ENCODE measurements around the gene ZEB1. TPM values are rescaled to one million over a fixed set of nuclear protein-coding genes. Genes with fewer than 3 reads are reported as not detected.

ZEB1 gene
- total and polyA plus RNA-seq, 2 donors from 2014 or later, result 5.5 to 43.0 TPM

GRCh38 chr10:31458974-31459373 lies 140.0 kb downstream of the ZEB1 start:
- intact Hi-C loops (cut with DNase I), result no loop called here
- H3K9me3 ChIP-seq (ENCODE audit: control insufficient read depth in 2 of 3, insufficient read depth in 1 of 3, low read length in 3 of 3), result peaks cover 0 to 6% (median 2%) of the 10 kb centered on the region in 3 donors

GRCh38 chr10:31460242-31460641 lies 141.2 kb downstream of the ZEB1 start:
- no peaks in the 10 kb centered on the region for H3K27me3 ChIP-seq (ENCODE audit: control insufficient read depth, insufficient read depth, low read length)
- intact Hi-C loops (cut with DNase I), result no loop called here
- TF ChIP-seq CTCF (IDR thresholded peaks at IDR 0.05; ENCODE audit: borderline replicate concordance, extremely low read depth, insufficient read depth), result no peak
- H3K27ac ChIP-seq (ENCODE audit: low read depth in 2 of 2, low read length in 2 of 2), result no peak overlapping the region
- H3K4me1 ChIP-seq (ENCODE audit: control insufficient read depth in 2 of 3, insufficient read depth in 2 of 3, low read depth in 1 of 3, low read length in 3 of 3), result peaks cover 0 to 2% (median 0%) of the 10 kb centered on the region in 3 donors
- peaks cover 0 to 14% (median 2%) of the 10 kb centered on the region in 3 donors for H3K9me3 ChIP-seq (ENCODE audit: control insufficient read depth in 2 of 3, insufficient read depth in 1 of 3, low read length in 3 of 3)
- no peak for DNase-seq
- H3K9ac ChIP-seq (ENCODE audit: low read length in 3 of 3), result no peak overlapping the region
- H3K4me3 ChIP-seq (ENCODE audit: low read length in 3 of 3), result no peak overlapping the region
- FAIRE-seq, result peak; percentile 42
- no peaks in the 10 kb centered on the region for H3K36me3 ChIP-seq (ENCODE audit: control insufficient read depth in 2 of 3, insufficient read depth in 3 of 3, low read length in 3 of 3)

More at GRCh38 chr10:31458974-31459373, 140.0 kb downstream of the ZEB1 start:
- DNase-seq (no peak), FAIRE-seq (no peak)
- Histone ChIP-seq H3K36me3 (ENCODE audit: control insufficient read depth in 2 of 3, insufficient read depth in 3 of 3, low read length in 3 of 3) (no peaks in the 10 kb centered on the region), H3K4me1 (ENCODE audit: control insufficient read depth in 2 of 3, insufficient read depth in 2 of 3, low read depth in 1 of 3, low read length in 3 of 3) (peaks cover 0 to 2% (median 0%) of the 10 kb centered on the region in 3 donors), H3K9ac (ENCODE audit: low read length in 3 of 3) (no peak overlapping the region), H3K27me3 (ENCODE audit: control insufficient read depth, insufficient read depth, low read length) (no peaks in the 10 kb centered on the region), H3K27ac (ENCODE audit: low read depth in 2 of 2, low read length in 2 of 2) (no peak overlapping the region), H3K4me3 (ENCODE audit: low read length in 3 of 3) (no peak overlapping the region)
- TF ChIP-seq CTCF (IDR thresholded peaks at IDR 0.05; ENCODE audit: borderline replicate concordance, extremely low read depth, insufficient read depth), result no peak

DNA sequence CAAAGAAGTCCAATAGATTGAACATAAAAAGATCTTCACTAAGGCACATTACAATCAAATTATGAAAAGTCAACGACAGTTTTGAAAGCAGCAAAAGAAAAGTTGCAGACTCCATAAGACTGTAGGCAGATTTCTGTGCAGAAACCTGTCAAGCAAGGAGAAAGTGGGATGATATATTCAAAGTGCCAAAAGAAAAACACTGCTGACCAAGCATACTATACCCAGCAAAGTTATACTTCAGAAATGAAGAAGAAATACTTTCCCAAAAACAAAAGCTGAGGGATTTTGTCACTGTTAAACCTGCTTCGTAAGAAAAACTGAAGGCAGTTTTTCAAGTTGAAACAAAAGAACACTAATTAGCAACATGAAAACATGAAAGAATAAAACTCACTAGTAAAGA lies 145.5 kb downstream of the ZEB1 start:
- no peak overlapping the region for H3K4me3 ChIP-seq (ENCODE audit: low read length in 3 of 3)
- FAIRE-seq (no peak), DNase-seq (peak in 1 of 5 donors; percentile 9)
- H3K36me3 ChIP-seq (ENCODE audit: control insufficient read depth in 2 of 3, insufficient read depth in 3 of 3, low read length in 3 of 3), result no peaks in the 10 kb centered on the region
- H3K9me3 ChIP-seq (ENCODE audit: control insufficient read depth in 2 of 3, insufficient read depth in 1 of 3, low read length in 3 of 3), result peaks cover 0 to 14% (median 0%) of the 10 kb centered on the region in 3 donors
- H3K9ac ChIP-seq (ENCODE audit: low read length in 3 of 3), result no peak overlapping the region
- TF ChIP-seq CTCF (IDR thresholded peaks at IDR 0.05; ENCODE audit: borderline replicate concordance, extremely low read depth, insufficient read depth), result no peak
- H3K27ac ChIP-seq (ENCODE audit: low read depth in 2 of 2, low read length in 2 of 2), result no peak overlapping the region
- intact Hi-C loops (cut with DNase I), result no loop called here
- H3K27me3 ChIP-seq (ENCODE audit: control insufficient read depth, insufficient read depth, low read length), result no peaks in the 10 kb centered on the region
- H3K4me1 ChIP-seq (ENCODE audit: control insufficient read depth in 2 of 3, insufficient read depth in 2 of 3, low read depth in 1 of 3, low read length in 3 of 3), result no peaks in the 10 kb centered on the region

DNA sequence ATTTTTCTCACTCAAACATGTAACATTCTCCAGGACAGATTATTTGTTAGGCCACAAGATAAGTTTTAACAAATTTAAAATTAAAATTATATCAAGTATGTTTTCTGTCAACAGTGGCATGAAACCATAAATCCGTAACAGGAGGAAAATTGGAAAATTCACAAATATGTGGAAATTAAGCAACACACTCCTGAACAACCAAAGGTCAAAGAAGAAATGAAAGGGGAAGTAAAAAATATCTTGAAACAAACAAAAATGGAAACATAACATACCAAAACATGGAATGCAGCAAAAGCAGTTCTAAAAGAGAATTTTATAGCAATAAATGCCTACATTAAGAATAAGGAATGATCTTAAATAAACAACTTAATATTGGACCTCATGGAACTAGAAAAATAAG lies 147.3 kb downstream of the ZEB1 start:
- no peak for DNase-seq
- no peak overlapping the region for H3K4me3 ChIP-seq (ENCODE audit: low read length in 3 of 3)
- TF ChIP-seq CTCF (IDR thresholded peaks at IDR 0.05; ENCODE audit: borderline replicate concordance, extremely low read depth, insufficient read depth), result no peak
- no peak overlapping the region for H3K27ac ChIP-seq (ENCODE audit: low read depth in 2 of 2, low read length in 2 of 2)
- no peak overlapping the region for H3K9ac ChIP-seq (ENCODE audit: low read length in 3 of 3)
- intact Hi-C loops (cut with DNase I), result no loop called here
- H3K4me1 ChIP-seq (ENCODE audit: control insufficient read depth in 2 of 3, insufficient read depth in 2 of 3, low read depth in 1 of 3, low read length in 3 of 3), result no peaks in the 10 kb centered on the region
- no peak for FAIRE-seq
- no peaks in the 10 kb centered on the region for H3K27me3 ChIP-seq (ENCODE audit: control insufficient read depth, insufficient read depth, low read length)
- H3K9me3 ChIP-seq (ENCODE audit: control insufficient read depth in 2 of 3, insufficient read depth in 1 of 3, low read length in 3 of 3), result peaks cover 0 to 14% (median 0%) of the 10 kb centered on the region in 3 donors
- no peaks in the 10 kb centered on the region for H3K36me3 ChIP-seq (ENCODE audit: control insufficient read depth in 2 of 3, insufficient read depth in 3 of 3, low read length in 3 of 3)
